Anterior cingulate cortex (tissue), 58 donors: ENCODE data around the gene TRAFD1.
"Not testable (repeated sequence)": the region's sequence is repeated elsewhere in the genome, so short reads cannot be mapped to it uniquely, and the experiment has no call there.

Source experiments
- DNase-seq, 58 donors: peaks; one replicate each; lab custom pipeline; 2025; lab: John Stamatoyannopoulos, UW

TRAFD1 gene

GRCh38 chr12:112153893-112154219 lies 28.5 kb downstream of the TRAFD1 start:
- DNase-seq, result no peak

DNA sequence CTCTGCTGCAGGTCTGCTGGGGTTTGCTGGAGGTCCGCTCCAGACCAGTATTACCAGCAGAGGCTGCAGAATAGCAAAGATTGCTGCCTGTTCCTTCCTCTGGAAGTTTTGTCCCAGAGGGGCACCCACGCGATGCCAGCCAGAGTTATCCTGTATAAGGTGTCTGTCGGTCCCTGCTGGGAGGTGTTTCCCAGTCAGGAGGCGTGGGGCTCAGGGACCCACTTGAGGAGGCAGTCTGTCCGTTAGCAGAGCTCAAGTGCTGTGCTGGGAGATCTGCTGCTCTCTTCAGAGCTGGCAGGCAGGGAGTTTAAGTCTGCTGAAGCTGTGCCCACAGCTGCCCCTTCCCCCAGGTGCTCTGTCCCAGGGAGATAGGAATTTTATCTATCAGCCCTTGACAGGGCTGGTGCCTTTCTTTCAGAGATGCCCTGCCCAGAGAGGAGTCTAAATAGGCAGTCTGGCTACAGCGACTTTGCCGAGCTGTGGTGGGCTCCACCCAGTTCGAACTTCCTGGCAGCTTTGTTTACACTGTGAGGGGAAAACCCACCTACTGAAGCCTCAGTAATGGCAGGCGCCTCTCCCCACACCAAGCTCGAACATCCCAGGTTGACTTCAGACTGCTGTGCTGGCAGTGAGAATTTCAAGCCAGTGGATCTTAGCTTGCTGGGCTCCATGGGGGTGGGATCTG lies 33.2 kb downstream of the TRAFD1 start:
- not testable (repeated sequence) for DNase-seq

DNA sequence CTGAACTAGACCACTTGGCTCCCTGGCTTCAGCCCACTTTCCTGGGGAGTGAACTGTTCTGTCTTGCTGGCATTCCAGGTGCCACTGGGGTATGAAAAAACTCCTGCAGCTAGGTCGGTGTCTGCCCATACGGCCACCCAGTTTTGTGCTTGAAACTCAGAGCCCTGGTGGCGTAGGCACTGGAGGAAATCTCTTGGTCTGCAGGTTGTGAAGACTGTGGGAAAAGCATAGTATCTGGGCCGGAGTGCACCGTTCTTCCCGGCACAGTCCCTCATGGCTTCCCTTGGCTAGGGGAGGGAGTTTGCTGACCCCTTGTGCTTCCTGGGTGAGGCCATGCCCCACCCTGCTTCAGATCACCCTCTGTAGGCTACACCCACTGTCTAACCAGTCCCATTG lies 33.8 kb downstream of the TRAFD1 start:
- DNase-seq, result no peak

GRCh38 chr12:112160611-112161010 lies 35.3 kb downstream of the TRAFD1 start:
- DNase-seq, result no peak

DNA sequence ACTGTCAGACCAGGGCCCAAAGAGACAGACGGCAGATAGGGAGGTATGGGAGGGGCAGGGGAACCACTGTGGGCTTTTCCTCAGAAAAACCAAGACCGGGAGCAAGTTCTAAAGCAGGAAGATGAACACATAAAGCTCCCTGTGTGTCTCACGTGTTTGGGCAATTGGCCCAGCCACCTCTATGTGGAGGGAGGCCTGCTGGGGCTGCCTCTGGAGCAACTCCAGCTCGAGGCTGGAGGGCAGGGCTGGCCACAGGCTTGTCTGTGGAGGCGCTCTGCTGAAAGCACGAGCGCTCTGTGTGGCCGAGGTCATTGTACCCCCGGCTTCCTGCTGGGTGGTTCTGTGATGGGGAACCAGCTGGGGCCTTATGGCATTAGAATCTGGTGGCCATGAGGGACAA lies 36.4 kb downstream of the TRAFD1 start:
- DNase-seq, result no peak

- DNase-seq, result no peak
These were observed 37.0 kb downstream of the TRAFD1 start for GRCh38 chr12:112162241-112162790.

GRCh38 chr12:112163056-112163455 lies 37.7 kb downstream of the TRAFD1 start:
- DNase-seq, result no peak

- no peak for DNase-seq
These were observed 38.2 kb downstream of the TRAFD1 start for GRCh38 chr12:112163471-112163991.

GRCh38 chr12:112164011-112164660 lies 38.8 kb downstream of the TRAFD1 start:
- no peak for DNase-seq

- DNase-seq, result no peak
These were observed 40.3 kb downstream of the TRAFD1 start for GRCh38 chr12:112165624-112166023.

GRCh38 chr12:112166051-112167015 lies 41.0 kb downstream of the TRAFD1 start:
- DNase-seq, result no peak

DNA sequence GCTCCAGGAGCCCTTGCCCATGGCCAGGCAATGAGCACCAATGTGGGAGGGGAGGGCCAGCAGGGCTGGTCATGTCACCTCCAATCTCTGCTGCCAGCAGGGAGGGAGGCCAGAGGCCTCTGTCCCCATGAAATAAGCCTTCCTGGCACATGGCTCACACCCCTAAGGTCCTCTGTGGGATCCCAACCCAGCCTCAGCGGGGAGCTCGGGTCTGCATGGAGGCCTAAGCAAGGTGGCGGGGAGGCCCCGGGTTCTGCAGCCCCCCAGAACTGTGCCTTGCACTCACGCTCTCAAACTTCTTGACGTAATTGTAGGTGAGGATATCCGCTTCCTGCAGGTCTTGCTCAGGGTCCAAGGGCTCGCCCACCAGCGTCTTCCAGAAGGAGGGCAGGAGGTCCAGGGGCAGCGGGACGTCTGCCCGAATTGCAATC lies 41.7 kb downstream of the TRAFD1 start:
- no peak for DNase-seq

DNA sequence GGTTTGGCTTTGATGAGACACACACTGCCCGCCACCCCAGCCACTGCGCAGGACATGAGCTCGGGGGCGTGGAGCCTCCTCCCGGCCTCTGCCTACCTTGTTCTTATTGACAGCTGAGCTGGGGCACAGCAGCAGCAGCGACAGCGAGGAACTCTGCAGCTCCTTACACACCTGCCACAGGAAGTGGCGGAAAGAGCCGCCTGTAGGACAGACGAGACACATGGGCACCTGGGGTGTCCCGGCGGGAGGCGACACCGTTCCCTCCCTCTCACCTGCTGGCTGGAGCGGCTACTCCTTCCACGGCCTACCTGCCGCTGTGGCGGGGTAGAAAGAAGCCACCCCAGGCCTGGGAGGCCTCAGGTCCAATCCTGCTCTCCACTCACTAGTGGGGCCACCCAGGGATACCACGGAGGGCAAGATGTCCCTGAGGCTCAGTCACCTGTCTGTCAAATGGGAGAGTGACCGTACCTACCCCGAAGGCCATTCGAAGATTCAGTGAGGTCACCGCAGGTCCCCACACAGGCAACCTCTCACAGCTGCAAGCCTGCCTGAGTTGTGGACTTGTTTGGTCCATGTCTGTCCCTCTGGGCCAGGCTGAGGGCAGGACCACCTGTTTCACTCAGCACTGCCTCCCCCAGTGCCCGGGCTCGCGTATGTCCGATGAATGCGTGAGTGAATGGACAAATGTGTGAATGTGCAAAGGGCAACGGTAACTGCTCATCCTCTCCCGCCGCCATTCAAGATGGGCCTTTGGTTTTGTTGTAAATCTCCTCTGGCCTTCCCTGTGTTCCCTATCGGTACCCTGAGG lies 42.6 kb downstream of the TRAFD1 start:
- DNase-seq, result no peak

DNA sequence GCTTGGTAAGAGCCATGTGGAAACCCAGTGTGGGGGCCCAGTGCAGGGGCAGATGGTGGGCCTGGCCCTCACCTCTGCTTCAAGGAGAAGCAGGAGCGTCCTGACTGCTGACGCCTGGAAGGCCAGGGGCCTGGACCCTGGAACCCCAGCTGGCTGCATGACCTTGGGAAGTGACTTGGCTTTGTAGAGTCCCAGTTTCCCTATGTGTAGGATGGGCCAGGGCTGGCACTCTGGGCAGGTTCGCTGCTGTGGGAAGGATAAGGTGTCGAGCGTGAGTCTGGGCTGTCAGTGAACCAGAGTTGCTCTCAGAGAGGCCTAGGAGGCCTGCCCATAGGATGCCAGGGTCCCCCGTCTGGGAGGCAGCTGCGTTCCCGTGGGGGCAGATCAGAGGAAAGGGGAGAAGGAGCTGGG lies 43.2 kb downstream of the TRAFD1 start:
- DNase-seq, result no peak

- no peak for DNase-seq
These were observed 44.0 kb downstream of the TRAFD1 start for GRCh38 chr12:112169161-112169872.

GRCh38 chr12:112169966-112170365 lies 44.6 kb downstream of the TRAFD1 start:
- DNase-seq, result no peak

- DNase-seq, result no peak
These were observed 45.0 kb downstream of the TRAFD1 start for GRCh38 chr12:112170376-112170775.

DNA sequence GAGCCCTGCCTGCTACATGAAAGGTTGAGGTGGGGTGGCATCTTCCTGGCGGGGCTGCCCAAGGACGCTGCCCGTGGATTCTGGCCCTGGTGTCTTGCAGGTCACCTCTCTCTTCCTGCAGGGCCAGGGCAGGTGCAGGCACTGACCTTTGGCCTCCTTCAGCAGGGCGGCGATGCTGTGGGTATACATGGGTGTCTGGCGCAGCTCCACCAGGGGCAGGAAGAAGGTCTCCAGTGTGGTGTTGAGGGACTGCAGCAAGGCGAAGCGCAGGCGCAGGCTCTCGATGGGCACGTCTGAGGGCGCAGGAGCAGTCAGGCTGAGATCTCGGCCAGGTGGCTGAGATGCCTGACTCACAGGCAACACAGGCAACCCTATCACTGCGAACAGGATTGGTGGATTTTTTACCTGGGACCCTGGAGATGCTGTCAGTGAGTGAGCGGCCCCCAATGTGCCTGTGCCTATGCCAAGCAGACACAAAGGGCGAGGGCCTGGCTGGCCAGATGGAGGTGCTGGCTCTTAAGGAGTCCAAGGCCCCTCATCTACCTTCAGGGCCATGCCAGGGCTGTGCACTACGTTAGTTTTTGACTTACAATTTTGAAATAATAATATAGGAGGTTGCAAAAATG lies 45.7 kb downstream of the TRAFD1 start:
- DNase-seq, result no peak
